ENCODE data around the gene RNPEPL1. TPM values are rescaled to one million over a fixed set of nuclear protein-coding genes. Genes with fewer than 3 reads are reported as not detected.

The RNPEPL1 gene
- total RNA-seq, 4 donors from 2014 or later: 7.2 to 38.7 (median 14.4) TPM

DNA sequence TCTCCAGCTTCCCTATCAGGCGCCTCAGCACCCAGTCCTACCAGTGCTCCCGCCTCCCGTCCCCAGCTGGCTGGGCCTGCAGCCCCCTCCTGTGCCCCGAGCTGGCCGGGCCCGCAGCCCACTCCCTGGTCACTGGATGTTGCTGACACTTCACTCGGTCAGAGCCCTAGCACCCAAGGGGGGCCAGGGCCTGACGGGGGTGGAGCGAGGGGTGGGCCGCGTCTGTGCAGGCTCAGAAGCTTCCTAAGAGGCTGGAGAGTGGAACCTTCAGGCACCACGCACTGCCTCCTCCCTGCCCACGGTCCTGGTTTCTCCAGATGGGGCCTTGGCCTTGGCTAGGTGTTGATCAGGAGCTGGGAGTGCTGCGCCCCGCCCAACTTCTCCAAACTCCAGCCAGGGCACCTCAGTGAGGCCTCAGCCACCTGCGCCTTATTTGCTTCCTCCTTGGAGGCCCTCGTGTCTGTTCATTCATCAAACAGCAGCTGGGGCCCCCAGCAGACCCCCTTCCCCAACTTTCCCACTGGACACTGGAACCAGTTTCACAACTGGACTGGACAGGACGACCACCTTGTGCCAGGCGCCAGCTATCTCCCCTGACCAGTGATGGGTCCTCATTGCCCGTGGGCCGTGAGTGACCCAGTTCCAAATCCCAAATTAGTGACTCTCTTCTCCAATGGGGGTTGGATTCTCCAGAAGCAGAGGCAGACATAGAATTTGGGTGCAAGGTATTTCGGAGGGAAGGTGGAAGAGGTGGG, 35.0 kb downstream of the RNPEPL1 start:
- intact Hi-C loops (cut with DNase I; ENCODE audit: low total_unique reads): no loop called here
- no peaks in the 10 kb centered on the region for H3K4me1 ChIP-seq
- no peaks in the 10 kb centered on the region for H3K27me3 ChIP-seq
- H3K9me3 ChIP-seq: no peaks in the 10 kb centered on the region
- H3K4me3 ChIP-seq: no peak overlapping the region
- peak in 1 of 2 donors; percentile 9 for DNase-seq
- no peaks in the 10 kb centered on the region for H3K36me3 ChIP-seq
- no peak overlapping the region for H3K27ac ChIP-seq
- TF ChIP-seq POLR2A (IDR thresholded peaks at IDR 0.05): no peak
- TF ChIP-seq, protein P1, sequence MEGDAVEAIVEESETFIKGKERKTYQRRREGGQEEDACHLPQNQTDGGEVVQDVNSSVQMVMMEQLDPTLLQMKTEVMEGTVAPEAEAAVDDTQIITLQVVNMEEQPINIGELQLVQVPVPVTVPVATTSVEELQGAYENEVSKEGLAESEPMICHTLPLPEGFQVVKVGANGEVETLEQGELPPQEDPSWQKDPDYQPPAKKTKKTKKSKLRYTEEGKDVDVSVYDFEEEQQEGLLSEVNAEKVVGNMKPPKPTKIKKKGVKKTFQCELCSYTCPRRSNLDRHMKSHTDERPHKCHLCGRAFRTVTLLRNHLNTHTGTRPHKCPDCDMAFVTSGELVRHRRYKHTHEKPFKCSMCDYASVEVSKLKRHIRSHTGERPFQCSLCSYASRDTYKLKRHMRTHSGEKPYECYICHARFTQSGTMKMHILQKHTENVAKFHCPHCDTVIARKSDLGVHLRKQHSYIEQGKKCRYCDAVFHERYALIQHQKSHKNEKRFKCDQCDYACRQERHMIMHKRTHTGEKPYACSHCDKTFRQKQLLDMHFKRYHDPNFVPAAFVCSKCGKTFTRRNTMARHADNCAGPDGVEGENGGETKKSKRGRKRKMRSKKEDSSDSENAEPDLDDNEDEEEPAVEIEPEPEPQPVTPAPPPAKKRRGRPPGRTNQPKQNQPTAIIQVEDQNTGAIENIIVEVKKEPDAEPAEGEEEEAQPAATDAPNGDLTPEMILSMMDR (IDR thresholded peaks at IDR 0.05): no peak

GRCh38 chr2:240603846-240604245, 35.6 kb downstream of the RNPEPL1 start:
- intact Hi-C loops (cut with DNase I; ENCODE audit: low total_unique reads): no loop called here
- TF ChIP-seq, protein P1 (IDR thresholded peaks at IDR 0.05): no peak
- TF ChIP-seq POLR2A (IDR thresholded peaks at IDR 0.05): no peak
- Histone ChIP-seq H3K9me3 (no peaks in the 10 kb centered on the region), H3K27me3 (no peaks in the 10 kb centered on the region), H3K4me3 (no peak overlapping the region), H3K27ac (no peak overlapping the region), H3K4me1 (no peaks in the 10 kb centered on the region), H3K36me3 (no peaks in the 10 kb centered on the region)
- DNase-seq: no peak

DNA sequence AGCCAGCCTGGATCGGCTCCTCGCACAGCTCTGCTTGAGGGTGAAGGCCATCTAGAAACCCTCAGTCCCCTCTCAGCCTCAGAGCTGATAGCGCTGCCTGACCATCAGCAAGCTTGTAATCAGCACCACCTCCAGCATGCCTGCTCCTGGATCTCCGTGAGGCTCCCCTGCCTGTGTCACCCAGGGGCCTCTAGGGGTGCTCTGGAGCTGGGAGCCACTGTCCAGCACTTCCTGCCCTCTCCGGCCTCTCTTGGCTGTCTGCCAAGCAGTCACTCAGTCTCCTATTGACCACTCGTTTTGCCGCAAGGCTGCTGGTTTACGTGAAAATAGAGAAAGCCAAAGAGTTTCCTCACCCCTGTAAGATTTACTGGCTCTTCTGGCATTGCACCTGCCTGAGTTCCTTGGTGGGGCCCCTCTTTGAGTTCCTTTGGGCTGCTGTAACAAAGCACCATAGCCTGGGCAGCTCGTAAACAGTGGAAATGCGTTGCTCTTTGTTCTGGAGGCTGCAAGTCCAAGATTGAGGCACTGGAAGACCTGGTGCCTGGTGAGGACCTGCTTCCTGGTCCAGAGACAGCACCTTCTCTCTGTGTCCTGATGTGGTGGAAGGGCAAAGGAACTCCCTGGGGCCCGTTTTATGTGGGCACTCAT, 36.1 kb downstream of the RNPEPL1 start:
- Histone ChIP-seq H3K27me3 (no peaks in the 10 kb centered on the region), H3K4me3 (no peak overlapping the region), H3K9me3 (no peaks in the 10 kb centered on the region), H3K27ac (no peak overlapping the region), H3K4me1 (no peaks in the 10 kb centered on the region), H3K36me3 (no peaks in the 10 kb centered on the region)
- DNase-seq: peak; percentile 53 to 65
- intact Hi-C loops (cut with DNase I; ENCODE audit: low total_unique reads): no loop called here
- no peak for TF ChIP-seq POLR2A (IDR thresholded peaks at IDR 0.05)
- TF ChIP-seq, protein P1 (IDR thresholded peaks at IDR 0.05): peak in 3 of 4 experiments; percentile 30 to 42 (median 39)

DNA sequence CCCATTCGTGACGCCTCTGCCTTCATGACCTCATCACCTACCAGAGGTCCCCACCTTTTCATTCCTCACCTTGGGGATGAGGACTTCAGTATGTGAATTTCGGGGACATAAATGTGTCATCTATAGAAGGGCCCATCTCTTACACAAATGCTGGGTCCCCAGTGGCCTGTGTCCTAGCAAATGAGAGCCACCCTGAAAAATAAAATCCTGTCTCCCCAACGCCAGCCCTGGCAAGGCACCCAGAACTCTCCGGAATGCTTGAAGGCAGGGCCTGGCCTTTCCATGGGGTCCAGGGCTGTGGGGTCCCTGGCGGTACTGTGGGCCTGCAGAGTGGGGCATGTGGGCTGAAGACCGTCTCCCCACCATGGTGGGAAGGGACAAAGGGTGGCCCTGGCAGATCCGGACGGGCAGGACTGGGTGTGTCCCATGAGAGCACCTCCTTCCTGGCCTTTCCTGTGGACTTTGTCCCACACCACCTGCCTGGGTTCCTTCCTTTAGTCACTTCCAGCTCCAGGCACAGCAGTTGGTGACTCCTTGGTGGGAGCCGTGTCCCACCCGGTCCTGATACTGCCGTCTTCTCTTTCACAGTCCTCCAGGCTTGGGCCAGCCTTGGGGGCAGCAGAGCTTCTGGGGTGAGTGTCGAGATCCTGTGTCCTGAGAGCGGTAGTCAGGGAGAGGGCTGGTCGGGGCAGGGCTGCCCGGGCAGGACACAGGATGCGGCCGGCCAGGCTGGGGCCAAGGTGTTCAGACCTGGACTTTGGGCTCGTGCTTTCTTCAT, 36.8 kb downstream of the RNPEPL1 start:
- no peaks in the 10 kb centered on the region for H3K36me3 ChIP-seq
- H3K9me3 ChIP-seq: no peaks in the 10 kb centered on the region
- no peak overlapping the region for H3K27ac ChIP-seq
- H3K4me3 ChIP-seq: no peak overlapping the region
- H3K27me3 ChIP-seq: no peaks in the 10 kb centered on the region
- no peak for TF ChIP-seq POLR2A (IDR thresholded peaks at IDR 0.05)
- TF ChIP-seq, protein P1 (IDR thresholded peaks at IDR 0.05): no peak
- H3K4me1 ChIP-seq: no peaks in the 10 kb centered on the region
- intact Hi-C loops (cut with DNase I; ENCODE audit: low total_unique reads): no loop called here
- no peak for DNase-seq

Data from uterus (tissue), 4 donors.